ENCODE results near the gene JUNB. TPM values are rescaled to one million over a fixed set of nuclear protein-coding genes. Genes with fewer than 3 reads are reported as not detected.
A peak's percentile ranks its signal among the peaks of the same experiment; 100 is the strongest.

The JUNB gene
- total RNA-seq, 2 donors from 2014 or later, result 574 to 618 TPM

DNA sequence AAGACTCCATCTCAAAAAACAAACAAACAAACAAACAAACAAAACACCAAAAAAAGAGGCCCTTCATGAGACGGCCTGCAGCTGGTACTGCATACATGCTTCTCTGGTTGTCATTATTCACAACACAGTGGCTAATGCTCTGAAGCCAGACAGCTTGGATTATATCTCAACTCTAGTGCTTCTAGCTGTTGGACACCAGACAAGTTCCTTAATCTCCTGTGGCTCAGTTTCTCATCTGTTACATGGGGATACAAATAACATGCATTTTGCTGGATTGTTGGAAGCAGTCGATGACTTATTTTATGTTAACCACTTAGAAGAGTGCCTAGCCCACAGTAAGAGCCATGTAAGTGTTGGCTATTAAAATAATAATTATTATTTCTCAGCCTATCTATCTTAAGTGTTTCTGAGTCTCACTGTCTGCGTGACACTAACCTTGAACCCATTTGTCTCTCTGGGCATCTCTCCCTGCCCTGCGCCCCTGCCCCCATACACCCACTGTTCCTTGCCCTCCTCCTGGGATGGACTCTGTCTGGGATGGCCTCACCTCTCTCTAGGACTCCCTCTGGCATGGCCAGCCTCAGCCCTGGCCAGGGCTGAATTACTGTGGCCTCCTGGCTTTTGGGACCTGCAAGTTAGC is 3.1 kb upstream of the JUNB start:
- H3K4me1 Mint-ChIP-seq (ENCODE audit: low read depth), result peaks cover 17% of the 10 kb centered on the region
- ATAC-seq (replicated peaks in 1 of 2) (no peak), DNase-seq (no peak)
- H3K4me3 Mint-ChIP-seq, result peak overlapping the region; percentile 92 to 96
- no peak overlapping the region for H3K27ac Mint-ChIP-seq
- H3K27me3 Mint-ChIP-seq (ENCODE audit: low read depth), result no peaks in the 10 kb centered on the region
- peaks cover 7 to 8% of the 10 kb centered on the region in 2 donors for H3K36me3 Mint-ChIP-seq (ENCODE audit: insufficient read depth in 2 of 2)
- no peaks in the 10 kb centered on the region for H3K9me3 Mint-ChIP-seq

DNA sequence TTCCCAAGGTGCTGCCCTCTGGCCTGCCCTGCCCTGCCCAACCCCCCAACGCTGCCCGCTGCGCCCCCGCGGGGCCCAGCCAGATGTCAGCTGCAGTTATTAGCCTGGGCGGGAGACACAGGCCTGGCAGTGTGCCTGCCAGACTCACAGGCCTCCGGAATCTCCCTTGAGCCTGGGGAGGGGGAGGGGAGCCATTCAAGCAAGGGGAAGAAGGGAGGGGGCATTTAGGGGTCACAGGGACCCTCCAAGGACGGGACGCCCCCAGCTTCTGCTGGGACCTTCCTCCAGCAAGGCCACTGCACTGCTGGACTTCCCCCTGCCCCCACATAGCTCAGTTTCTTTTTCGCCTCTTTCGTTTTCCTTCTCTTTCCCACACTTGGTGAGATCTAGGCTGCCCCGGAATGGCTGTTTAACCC is 2.6 kb upstream of the JUNB start:
- Mint-ChIP-seq H3K27ac (peak overlapping the region; percentile 97), H3K9me3 (no peaks in the 10 kb centered on the region), H3K27me3 (ENCODE audit: low read depth) (no peaks in the 10 kb centered on the region), H3K4me3 (peak overlapping the region; percentile 92 to 96), H3K36me3 (ENCODE audit: insufficient read depth in 2 of 2) (peaks cover 9% of the 10 kb centered on the region in 2 donors), H3K4me1 (ENCODE audit: low read depth) (peaks cover 17% of the 10 kb centered on the region)
- ATAC-seq (replicated peaks in 1 of 2) (no peak), DNase-seq (peak; percentile 57 to 63)

DNA sequence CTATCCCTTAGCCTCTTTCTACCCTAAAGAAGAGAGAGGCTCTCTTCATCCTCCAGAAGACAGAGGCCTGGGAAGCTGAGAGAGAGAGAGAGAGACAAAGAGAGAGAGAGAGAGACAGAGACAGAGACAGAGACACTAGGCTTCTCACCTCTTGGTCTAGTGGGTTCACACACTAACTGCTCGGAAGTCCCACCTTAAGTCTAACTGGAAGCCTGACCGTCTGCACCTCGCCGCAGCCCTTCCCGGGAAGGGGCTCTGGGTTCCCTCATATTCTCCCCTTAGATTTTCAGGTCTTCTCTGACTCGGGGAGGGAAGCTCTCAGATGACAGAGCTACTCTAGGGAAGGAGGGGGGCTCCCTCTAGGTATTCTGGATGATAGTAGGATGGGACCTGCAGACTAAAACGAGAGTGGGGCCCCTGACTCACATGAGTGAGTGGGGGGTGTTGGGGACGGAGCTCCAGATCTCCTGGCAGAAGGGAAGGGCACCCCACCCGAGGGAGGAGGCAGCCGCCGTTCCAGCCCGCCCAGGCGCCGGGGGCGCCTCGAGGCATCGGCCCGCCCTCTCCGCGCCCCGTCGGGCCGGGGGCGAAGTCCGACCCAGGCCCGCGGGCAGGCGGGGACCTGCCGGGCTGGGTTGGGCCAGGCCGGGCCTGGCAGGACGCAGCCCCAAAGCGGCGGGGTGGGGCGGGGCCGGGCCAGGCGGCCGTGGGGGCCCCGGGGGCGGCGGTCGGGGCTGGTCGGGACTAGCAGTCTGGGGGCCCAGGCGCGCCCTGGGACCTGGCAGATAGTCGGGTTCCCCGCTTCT is 2.0 kb upstream of the JUNB start:
- no peaks in the 10 kb centered on the region for H3K9me3 Mint-ChIP-seq
- H3K4me3 Mint-ChIP-seq, result peak overlapping the region; percentile 96 to 98
- H3K4me1 Mint-ChIP-seq (ENCODE audit: low read depth), result peaks cover 21% of the 10 kb centered on the region
- no peak for ATAC-seq (replicated peaks in 1 of 2)
- H3K27me3 Mint-ChIP-seq (ENCODE audit: low read depth), result no peaks in the 10 kb centered on the region
- peak overlapping the region; percentile 97 for H3K27ac Mint-ChIP-seq
- DNase-seq, result peak in 1 of 2 donors; percentile 58
- peaks cover 9 to 13% of the 10 kb centered on the region in 2 donors for H3K36me3 Mint-ChIP-seq (ENCODE audit: insufficient read depth in 2 of 2)

DNA sequence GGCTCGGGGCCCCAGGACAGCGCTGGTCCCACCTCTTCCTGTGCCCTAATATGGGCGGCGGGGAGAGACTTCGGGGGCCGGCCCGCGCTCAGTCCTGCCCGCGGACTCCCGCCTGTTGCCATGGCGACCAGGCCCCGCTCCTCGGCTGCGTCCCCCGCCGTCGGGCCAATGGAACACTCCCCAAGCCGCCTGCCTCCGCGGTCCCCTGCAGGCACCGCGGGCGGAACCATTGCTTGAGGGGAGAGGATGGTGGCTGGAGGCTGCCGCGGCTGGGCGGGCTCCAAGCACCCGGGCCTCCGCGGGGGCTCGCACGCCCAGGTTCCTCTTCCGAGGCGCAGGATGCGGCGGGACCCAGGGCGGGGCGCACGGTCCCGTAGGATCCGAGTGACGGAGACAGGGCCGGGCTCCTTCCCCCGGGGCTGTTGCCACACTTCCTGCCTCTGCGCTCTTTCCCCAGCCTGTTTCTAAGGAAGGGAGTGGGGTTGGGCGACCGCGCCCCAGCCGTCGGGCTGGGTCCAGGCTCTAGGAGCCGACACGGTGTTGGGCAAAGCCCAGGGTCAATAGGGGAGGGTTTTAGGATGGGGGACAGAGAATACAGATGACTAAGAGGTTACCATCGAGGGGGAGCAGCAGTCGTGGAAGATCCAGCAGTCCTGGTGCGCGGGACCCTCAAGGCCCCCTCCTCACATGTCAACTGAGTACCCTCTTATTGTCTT is 1.2 kb upstream of the JUNB start:
- H3K36me3 Mint-ChIP-seq (ENCODE audit: insufficient read depth in 2 of 2), result peaks cover 9 to 13% of the 10 kb centered on the region in 2 donors
- peak; percentile 99 to 100 for DNase-seq
- H3K27me3 Mint-ChIP-seq (ENCODE audit: low read depth), result no peaks in the 10 kb centered on the region
- peaks cover 28% of the 10 kb centered on the region for H3K4me1 Mint-ChIP-seq (ENCODE audit: low read depth)
- no peaks in the 10 kb centered on the region for H3K9me3 Mint-ChIP-seq
- H3K27ac Mint-ChIP-seq, result peak overlapping the region; percentile 90
- ATAC-seq (replicated peaks in 1 of 2), result peak; percentile 52
- H3K4me3 Mint-ChIP-seq, result peak overlapping the region; percentile 94 to 98

DNA sequence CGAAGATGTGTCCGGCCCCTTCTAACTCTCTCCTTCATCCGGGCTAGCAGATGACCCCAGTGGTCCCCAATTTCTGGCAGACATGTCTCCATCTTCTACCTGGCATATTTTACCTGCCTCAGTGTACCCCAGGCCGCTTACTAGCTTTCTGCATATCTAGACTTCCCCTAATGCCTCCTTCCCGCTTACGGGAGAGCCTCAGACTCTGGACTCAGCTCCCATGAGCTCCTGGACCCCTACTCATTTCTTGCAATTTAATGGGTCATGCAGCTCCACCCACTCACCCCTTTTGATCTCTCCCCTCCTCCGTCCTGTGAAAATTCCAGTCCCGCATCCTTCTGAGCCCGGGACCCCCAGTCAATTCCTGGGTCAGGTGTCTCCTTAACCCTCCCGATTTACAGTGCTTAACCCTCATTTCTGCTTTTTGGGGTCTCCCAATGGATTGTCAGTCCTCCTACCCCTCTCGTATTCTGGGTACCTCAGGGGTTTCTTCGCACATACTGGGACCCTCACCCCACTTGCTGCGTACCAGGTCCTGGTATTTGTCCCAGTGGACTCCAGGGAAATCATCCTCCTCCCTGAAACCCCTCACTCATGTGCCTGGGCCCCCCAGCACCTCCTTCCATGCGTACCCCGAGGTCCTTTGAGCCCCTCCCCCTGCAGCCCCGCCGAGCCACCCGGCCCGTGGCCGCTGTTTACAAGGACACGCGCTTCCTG is 500 bp upstream of the JUNB start:
- DNase-seq, result no peak
- H3K36me3 Mint-ChIP-seq (ENCODE audit: insufficient read depth in 2 of 2), result peaks cover 9 to 13% of the 10 kb centered on the region in 2 donors
- peak overlapping the region; percentile 90 for H3K27ac Mint-ChIP-seq
- peak overlapping the region; percentile 94 to 98 for H3K4me3 Mint-ChIP-seq
- no peak for ATAC-seq (replicated peaks in 1 of 2)
- H3K27me3 Mint-ChIP-seq (ENCODE audit: low read depth), result no peaks in the 10 kb centered on the region
- H3K4me1 Mint-ChIP-seq (ENCODE audit: low read depth), result peaks cover 36% of the 10 kb centered on the region
- no peaks in the 10 kb centered on the region for H3K9me3 Mint-ChIP-seq

GRCh38 chr19:12792051-12792852 is 966 bp downstream of the JUNB start:
- DNase-seq (peak; percentile 87 to 91), ATAC-seq (replicated peaks in 1 of 2) (peak in 1 of 2 donors; percentile 7)
- peaks cover 42% of the 10 kb centered on the region for H3K4me1 Mint-ChIP-seq (ENCODE audit: low read depth)
- peak overlapping the region; percentile 97 for H3K27ac Mint-ChIP-seq
- no peaks in the 10 kb centered on the region for H3K9me3 Mint-ChIP-seq
- peaks cover 9 to 13% of the 10 kb centered on the region in 2 donors for H3K36me3 Mint-ChIP-seq (ENCODE audit: insufficient read depth in 2 of 2)
- no peaks in the 10 kb centered on the region for H3K27me3 Mint-ChIP-seq (ENCODE audit: low read depth)
- peak overlapping the region; percentile 94 to 98 for H3K4me3 Mint-ChIP-seq

DNA sequence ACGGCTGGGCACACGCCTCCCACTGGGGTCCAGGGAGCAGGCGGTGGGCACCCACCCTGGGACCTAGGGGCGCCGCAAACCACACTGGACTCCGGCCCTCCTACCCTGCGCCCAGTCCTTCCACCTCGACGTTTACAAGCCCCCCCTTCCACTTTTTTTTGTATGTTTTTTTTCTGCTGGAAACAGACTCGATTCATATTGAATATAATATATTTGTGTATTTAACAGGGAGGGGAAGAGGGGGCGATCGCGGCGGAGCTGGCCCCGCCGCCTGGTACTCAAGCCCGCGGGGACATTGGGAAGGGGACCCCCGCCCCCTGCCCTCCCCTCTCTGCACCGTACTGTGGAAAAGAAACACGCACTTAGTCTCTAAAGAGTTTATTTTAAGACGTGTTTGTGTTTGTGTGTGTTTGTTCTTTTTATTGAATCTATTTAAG is 1.6 kb downstream of the JUNB start:
- H3K4me1 Mint-ChIP-seq (ENCODE audit: low read depth), result peaks cover 42% of the 10 kb centered on the region
- ATAC-seq (replicated peaks in 1 of 2) (no peak), DNase-seq (no peak)
- H3K9me3 Mint-ChIP-seq, result no peaks in the 10 kb centered on the region
- no peaks in the 10 kb centered on the region for H3K27me3 Mint-ChIP-seq (ENCODE audit: low read depth)
- peak overlapping the region; percentile 94 to 98 for H3K4me3 Mint-ChIP-seq
- peak overlapping the region; percentile 93 for H3K27ac Mint-ChIP-seq
- peaks cover 9 to 14% of the 10 kb centered on the region in 2 donors for H3K36me3 Mint-ChIP-seq (ENCODE audit: insufficient read depth in 2 of 2)

DNA sequence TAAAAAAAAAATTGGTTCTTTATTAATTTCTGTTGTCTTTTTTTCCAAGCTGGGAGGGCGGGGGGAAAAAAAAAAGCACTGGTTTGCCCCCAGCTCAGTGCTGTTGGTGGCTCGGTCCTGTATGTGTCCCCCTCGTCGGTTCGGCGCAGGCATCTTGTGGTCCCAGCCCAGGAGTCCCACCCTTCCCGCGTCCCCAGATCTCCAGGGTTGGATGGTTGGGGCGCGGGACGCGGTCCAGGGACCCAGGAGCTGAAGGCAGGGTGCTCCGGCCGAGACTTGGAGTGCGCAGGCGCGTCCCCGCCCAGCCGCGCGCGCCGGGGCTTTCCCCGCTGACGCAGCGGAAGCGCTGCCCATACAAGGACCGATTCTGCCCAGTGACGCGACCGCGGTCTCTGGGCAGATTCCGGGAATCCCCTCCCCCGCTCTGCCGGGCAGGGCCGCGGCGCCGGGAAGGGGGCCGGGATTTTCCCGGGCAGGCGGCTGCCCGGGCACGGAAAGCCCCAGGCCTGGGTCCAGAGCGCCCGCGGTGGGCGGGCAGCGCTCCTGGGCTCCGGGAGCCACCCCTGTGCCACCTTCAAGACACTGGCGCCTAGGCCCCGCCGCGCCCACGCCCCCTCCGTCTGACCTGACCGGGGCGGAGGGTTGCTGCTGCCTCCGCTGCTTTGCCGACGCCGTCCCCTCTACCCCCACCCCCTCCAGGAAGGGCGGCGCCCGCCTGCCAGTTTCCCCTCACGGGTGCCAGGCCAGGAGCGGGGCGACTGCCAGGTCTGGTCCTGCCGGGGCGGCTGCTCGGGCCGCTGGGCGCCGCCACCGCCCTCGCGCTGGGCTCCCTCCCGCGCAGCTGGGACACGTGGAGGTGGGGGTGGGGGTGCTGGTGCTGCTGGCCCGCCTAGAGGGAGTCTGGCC is 2.3 kb downstream of the JUNB start:
- Mint-ChIP-seq H3K9me3 (no peaks in the 10 kb centered on the region), H3K4me3 (peak overlapping the region; percentile 94 to 98), H3K36me3 (ENCODE audit: insufficient read depth in 2 of 2) (peaks cover 9 to 17% of the 10 kb centered on the region in 2 donors), H3K27ac (peak overlapping the region; percentile 96), H3K4me1 (ENCODE audit: low read depth) (peaks cover 35% of the 10 kb centered on the region), H3K27me3 (ENCODE audit: low read depth) (no peaks in the 10 kb centered on the region)
- DNase-seq, result peak; percentile 96
- ATAC-seq (replicated peaks in 1 of 2), result peak; percentile 35 to 39

DNA sequence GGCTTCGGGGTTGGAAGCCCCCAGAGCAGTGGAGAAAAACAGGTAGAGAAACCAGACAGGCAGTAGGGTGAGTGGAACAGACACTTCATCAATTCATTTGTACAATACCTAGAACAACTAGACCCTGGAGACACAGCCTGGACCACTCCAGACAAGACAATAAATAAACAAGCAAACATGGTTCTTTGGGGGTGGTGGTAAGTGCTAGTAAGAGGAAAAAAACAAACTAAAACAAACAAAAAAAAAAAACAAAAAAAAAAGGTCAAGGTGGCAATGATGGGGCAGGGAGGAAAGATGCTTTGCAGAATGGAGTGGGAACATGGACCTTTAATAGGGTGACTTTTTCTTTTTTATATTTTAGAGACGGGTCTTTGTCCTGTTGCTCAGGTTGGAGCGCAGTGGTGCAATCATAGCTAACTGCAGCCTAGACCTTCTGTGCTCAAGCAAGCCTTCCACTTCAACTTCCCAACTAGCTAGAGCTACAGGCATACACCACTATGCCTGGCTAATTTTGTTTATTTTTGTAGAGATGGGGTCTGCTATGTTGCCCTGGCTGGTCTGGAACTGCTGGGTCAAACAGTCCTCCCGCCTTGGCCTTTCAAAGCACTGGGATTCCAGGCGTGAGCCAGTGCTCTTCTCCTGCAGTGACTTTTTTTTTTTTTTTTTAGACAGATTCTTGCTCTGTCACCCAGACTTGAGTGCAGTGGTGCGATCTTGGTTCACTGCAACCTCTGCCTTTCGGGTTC is 3.1 kb downstream of the JUNB start:
- Mint-ChIP-seq H3K9me3 (no peaks in the 10 kb centered on the region), H3K36me3 (ENCODE audit: insufficient read depth in 2 of 2) (peaks cover 10 to 17% of the 10 kb centered on the region in 2 donors), H3K4me3 (peak overlapping the region; percentile 87 to 94), H3K27me3 (ENCODE audit: low read depth) (no peaks in the 10 kb centered on the region), H3K4me1 (ENCODE audit: low read depth) (peaks cover 29% of the 10 kb centered on the region), H3K27ac (peak overlapping the region; percentile 96)
- no peak for ATAC-seq (replicated peaks in 1 of 2)
- DNase-seq, result no peak

DNA sequence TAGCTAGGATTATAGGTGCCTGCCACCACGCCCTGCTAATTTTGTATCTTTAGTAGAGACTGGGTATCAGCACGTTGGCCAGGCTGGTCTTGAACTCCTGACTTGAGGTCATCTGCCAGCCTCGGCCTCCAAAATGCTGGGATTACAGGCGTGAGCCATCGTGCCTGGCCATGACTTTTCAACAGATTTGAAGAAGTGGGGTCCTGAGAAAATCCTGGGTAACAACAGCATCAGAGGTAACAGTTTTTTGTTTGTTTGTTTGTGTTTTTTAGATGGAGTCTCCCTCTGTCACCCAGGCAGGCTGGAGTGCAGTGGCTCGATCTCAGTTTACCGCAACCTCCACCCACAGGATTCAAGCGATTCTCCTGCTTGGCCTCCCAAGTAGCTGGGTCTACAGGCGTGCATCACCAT is 3.7 kb downstream of the JUNB start:
- DNase-seq, result no peak
- Mint-ChIP-seq H3K4me3 (peak overlapping the region; percentile 87 to 94), H3K4me1 (ENCODE audit: low read depth) (peaks cover 34% of the 10 kb centered on the region), H3K27me3 (ENCODE audit: low read depth) (no peaks in the 10 kb centered on the region), H3K27ac (peak overlapping the region; percentile 96), H3K9me3 (no peaks in the 10 kb centered on the region), H3K36me3 (ENCODE audit: insufficient read depth in 2 of 2) (peaks cover 10 to 17% of the 10 kb centered on the region in 2 donors)
- no peak for ATAC-seq (replicated peaks in 1 of 2)
